Type B pancreatic cell (in vitro differentiated cells): Measurements from ENCODE around the gene NPLOC4. TPM values are rescaled to one million over a fixed set of nuclear protein-coding genes. Genes with fewer than 3 reads are reported as not detected.
"Not testable (repeated sequence)": the region's sequence is repeated elsewhere in the genome, so short reads cannot be mapped to it uniquely, and the experiment has no call there.

ENCODE experiments used
- DNase-seq: peaks from one replicate; pipeline ENCODE4 v3.0.0; 2021; ENCODE audit warnings: mixed read lengths; ENCODE audit not compliant: unreplicated experiment; ENCODE audit errors: extremely low spot score
- H3K27ac Mint-ChIP-seq: 2 replicates; pipeline ENCODE4 v1.8.0; 2021; ENCODE audit warnings: mild to moderate bottlenecking, mixed read lengths
- H3K27me3 Mint-ChIP-seq: 2 replicates; pipeline ENCODE4 v1.8.0; 2021; ENCODE audit warnings: mixed read lengths
- H3K36me3 Mint-ChIP-seq: 2 replicates; pipeline ENCODE4 v1.8.0; 2021; ENCODE audit warnings: mixed read lengths
- H3K4me1 Mint-ChIP-seq: one replicate; pipeline ENCODE4 v1.8.0; 2021; ENCODE audit warnings: mixed read lengths; ENCODE audit not compliant: unreplicated experiment
- H3K4me3 Mint-ChIP-seq: 2 replicates; pipeline ENCODE4 v1.8.0; 2021; ENCODE audit warnings: mild to moderate bottlenecking, mixed read lengths
- H3K9me3 Mint-ChIP-seq: 2 replicates; pipeline ENCODE4 v1.8.0; 2021; ENCODE audit warnings: mixed read lengths
- CTCF ChIP-seq: fragments of 200-600 bp; sonication (generic); conservative IDR thresholded peaks from 2 replicates; pipeline ENCODE4 v1.5.0; 2021; ENCODE audit warnings: antibody characterized with exemption, mild to moderate bottlenecking
- total RNA-seq: library from RNA; stranded (reverse); gene quantifications from 2 replicates; pipeline ENCODE4 v1.2.1, GENCODE V29; 2021; ENCODE audit warnings: low replicate concordance

NPLOC4 gene
- total RNA-seq, 1 donor from 2014 or later: 82.4 TPM

GRCh38 chr17:81621494-81622130, 15.3 kb downstream of the NPLOC4 start:
- Mint-ChIP-seq H3K36me3 (peaks cover 45% of the 10 kb centered on the region), H3K27ac (no peak overlapping the region), H3K4me3 (no peak overlapping the region), H3K4me1 (no peaks in the 10 kb centered on the region), H3K9me3 (no peaks in the 10 kb centered on the region), H3K27me3 (no peaks in the 10 kb centered on the region)
- no peak for TF ChIP-seq CTCF
- DNase-seq: no peak

- not testable (repeated sequence) for DNase-seq, H3K27ac Mint-ChIP-seq, H3K4me1 Mint-ChIP-seq, H3K9me3 Mint-ChIP-seq, H3K27me3 Mint-ChIP-seq, H3K4me3 Mint-ChIP-seq
- H3K36me3 Mint-ChIP-seq: peaks cover 26% of the 10 kb centered on the region
These were observed 18.6 kb downstream of the NPLOC4 start for GRCh38 chr17:81618307-81618706.

- DNase-seq: no peak
- no peaks in the 10 kb centered on the region for H3K27me3 Mint-ChIP-seq
- no peak overlapping the region for H3K27ac Mint-ChIP-seq
- no peaks in the 10 kb centered on the region for H3K4me1 Mint-ChIP-seq
- H3K36me3 Mint-ChIP-seq: peaks cover 27% of the 10 kb centered on the region
- TF ChIP-seq CTCF: no peak
- H3K9me3 Mint-ChIP-seq: no peaks in the 10 kb centered on the region
- H3K4me3 Mint-ChIP-seq: no peak overlapping the region
These were observed 20.0 kb downstream of the NPLOC4 start for GRCh38 chr17:81616877-81617276.

- no peak for TF ChIP-seq CTCF
- Mint-ChIP-seq H3K4me3 (no peak overlapping the region), H3K27ac (no peak overlapping the region), H3K4me1 (no peaks in the 10 kb centered on the region), H3K9me3 (no peaks in the 10 kb centered on the region), H3K36me3 (peaks cover 16% of the 10 kb centered on the region), H3K27me3 (no peaks in the 10 kb centered on the region)
- DNase-seq: no peak
These were observed 21.4 kb downstream of the NPLOC4 start for GRCh38 chr17:81615401-81615930.

GRCh38 chr17:81612172-81612970, 24.5 kb downstream of the NPLOC4 start:
- Mint-ChIP-seq H3K36me3 (peaks cover 13% of the 10 kb centered on the region), H3K4me3 (no peak overlapping the region)
- DNase-seq: no peak

More at GRCh38 chr17:81612172-81612970, 24.5 kb downstream of the NPLOC4 start:
- Mint-ChIP-seq H3K27me3 (no peaks in the 10 kb centered on the region), H3K4me1 (no peaks in the 10 kb centered on the region), H3K27ac (no peak overlapping the region), H3K9me3 (no peaks in the 10 kb centered on the region)
- TF ChIP-seq CTCF: no peak
